Prostate gland (tissue), 2 donors: ENCODE measurements around the gene LDB1. TPM values are rescaled to one million over a fixed set of nuclear protein-coding genes. Genes with fewer than 3 reads are reported as not detected.

Source experiments
- DNase-seq: peaks from one replicate; pipeline ENCODE4 v3.0.0-alpha.2; 2019; ENCODE audit warnings: low spot score
- H3K27ac ChIP-seq, 2 donors: fragments of 200-600 bp; sonication (generic); 2 replicates each; pipeline ENCODE4 v1.5.1; 2017 to 2019
- H3K27me3 ChIP-seq: fragments of 200-600 bp; sonication (generic); replicated peaks from 2 replicates; pipeline ENCODE4 v1.5.1; 2019; ENCODE audit not compliant: insufficient read depth
- H3K36me3 ChIP-seq, 2 donors: fragments of 200-600 bp; sonication (generic); 1 replicate in 1 of 2; 2 replicates in 1 of 2; pipeline versions ENCODE4 v1.5.1 to v1.8.1; 2017 to 2019
- H3K4me1 ChIP-seq: fragments of 200-600 bp; sonication (generic); replicated peaks from 2 replicates; pipeline ENCODE4 v1.5.1; 2019
- H3K4me3 ChIP-seq, 2 donors: fragments of 200-600 bp; sonication (generic); 2 replicates each; pipeline ENCODE4 v1.5.1; 2017 to 2019
- H3K9me3 ChIP-seq: fragments of 200-600 bp; sonication (generic); 2 replicates; pipeline ENCODE4 v1.5.1; 2017
- POLR2A ChIP-seq: fragments of 450-650 bp; IDR thresholded peaks from one replicate; pipeline ENCODE4 v1.6.1; 2016; ENCODE audit warnings: antibody characterized with exemption, mild to moderate bottlenecking
- POLR2AphosphoS5 ChIP-seq: sonication (generic); formaldehyde crosslinking; IDR thresholded peaks from one replicate; pipeline ENCODE4 v1.6.1; 2017; ENCODE audit warnings: antibody characterized with exemption
- WGBS: methylation state at CpG from one replicate; pipeline ENCODE4 v1.1.5; 2018; 5-methylcytosine and 5-hydroxymethylcytosine counted together
- intact Hi-C: fragments of 100-400 bp; cut with DNase I; formaldehyde crosslinking; loops from one replicate; pipeline ENCODE4 v1.14.2; 2022
- total RNA-seq, 2 donors: library from RNA; depleted of rRNA; stranded (reverse); fragments of >200 nt; gene quantifications; one replicate each; pipeline ENCODE4 v1.1.0, GENCODE V29; 2016
- TF ChIP-seq, protein P1 (sequence below), 4 experiments: fragments of 200-600 bp in 2 of 4; fragments of 450-650 bp in 2 of 4; sonication (generic) in 2 of 4; IDR thresholded peaks; 1 replicate in 3 of 4; 2 replicates in 1 of 4; pipeline ENCODE4 v1.5.1; 2016 to 2019; ENCODE audit warnings: antibody characterized with exemption in 4 of 4, mild to moderate bottlenecking in 2 of 4, moderate library complexity in 2 of 4

The LDB1 gene
- total RNA-seq, 2 donors from 2014 or later = 55.0 to 91.5 TPM

DNA sequence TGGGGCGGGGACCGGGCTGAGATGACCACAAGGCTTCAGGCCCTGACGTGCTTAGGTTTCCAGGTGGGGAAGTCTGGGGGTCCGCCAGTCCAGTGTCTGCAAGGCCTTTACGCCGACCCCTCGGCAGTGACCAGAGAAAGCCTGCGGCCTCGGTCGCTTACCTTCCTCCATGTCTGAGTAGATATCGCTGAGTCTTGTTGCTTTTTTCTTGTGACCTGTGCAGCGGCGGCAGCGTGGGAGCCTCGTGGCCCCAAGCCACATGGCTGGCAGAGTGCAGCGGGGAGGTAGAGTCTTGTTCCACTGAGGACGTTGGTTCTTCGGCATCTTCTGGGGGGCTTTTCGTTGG, 32.4 kb upstream of the LDB1 start:
- peak overlapping the region; percentile 80 to 82 for H3K27ac ChIP-seq
- no peak for TF ChIP-seq POLR2A
- TF ChIP-seq, protein P1, sequence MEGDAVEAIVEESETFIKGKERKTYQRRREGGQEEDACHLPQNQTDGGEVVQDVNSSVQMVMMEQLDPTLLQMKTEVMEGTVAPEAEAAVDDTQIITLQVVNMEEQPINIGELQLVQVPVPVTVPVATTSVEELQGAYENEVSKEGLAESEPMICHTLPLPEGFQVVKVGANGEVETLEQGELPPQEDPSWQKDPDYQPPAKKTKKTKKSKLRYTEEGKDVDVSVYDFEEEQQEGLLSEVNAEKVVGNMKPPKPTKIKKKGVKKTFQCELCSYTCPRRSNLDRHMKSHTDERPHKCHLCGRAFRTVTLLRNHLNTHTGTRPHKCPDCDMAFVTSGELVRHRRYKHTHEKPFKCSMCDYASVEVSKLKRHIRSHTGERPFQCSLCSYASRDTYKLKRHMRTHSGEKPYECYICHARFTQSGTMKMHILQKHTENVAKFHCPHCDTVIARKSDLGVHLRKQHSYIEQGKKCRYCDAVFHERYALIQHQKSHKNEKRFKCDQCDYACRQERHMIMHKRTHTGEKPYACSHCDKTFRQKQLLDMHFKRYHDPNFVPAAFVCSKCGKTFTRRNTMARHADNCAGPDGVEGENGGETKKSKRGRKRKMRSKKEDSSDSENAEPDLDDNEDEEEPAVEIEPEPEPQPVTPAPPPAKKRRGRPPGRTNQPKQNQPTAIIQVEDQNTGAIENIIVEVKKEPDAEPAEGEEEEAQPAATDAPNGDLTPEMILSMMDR (IDR thresholded peaks at IDR 0.05) = no peak
- TF ChIP-seq POLR2AphosphoS5 = no peak
- peaks cover 10 to 12% of the 10 kb centered on the region in 2 donors for H3K36me3 ChIP-seq
- WGBS = 0% methylated on average over 19 of the region's 19 CpGs
- no peak for DNase-seq
- H3K27me3 ChIP-seq = no peaks in the 10 kb centered on the region
- peak overlapping the region; percentile 80 to 84 for H3K4me3 ChIP-seq
- no peaks in the 10 kb centered on the region for H3K9me3 ChIP-seq
- peaks cover 5% of the 10 kb centered on the region for H3K4me1 ChIP-seq
- intact Hi-C loops = loop anchor here (5.0 kb wide), 1 partner anchor 335 kb away; the partner anchor contains the start of gene OGA

DNA sequence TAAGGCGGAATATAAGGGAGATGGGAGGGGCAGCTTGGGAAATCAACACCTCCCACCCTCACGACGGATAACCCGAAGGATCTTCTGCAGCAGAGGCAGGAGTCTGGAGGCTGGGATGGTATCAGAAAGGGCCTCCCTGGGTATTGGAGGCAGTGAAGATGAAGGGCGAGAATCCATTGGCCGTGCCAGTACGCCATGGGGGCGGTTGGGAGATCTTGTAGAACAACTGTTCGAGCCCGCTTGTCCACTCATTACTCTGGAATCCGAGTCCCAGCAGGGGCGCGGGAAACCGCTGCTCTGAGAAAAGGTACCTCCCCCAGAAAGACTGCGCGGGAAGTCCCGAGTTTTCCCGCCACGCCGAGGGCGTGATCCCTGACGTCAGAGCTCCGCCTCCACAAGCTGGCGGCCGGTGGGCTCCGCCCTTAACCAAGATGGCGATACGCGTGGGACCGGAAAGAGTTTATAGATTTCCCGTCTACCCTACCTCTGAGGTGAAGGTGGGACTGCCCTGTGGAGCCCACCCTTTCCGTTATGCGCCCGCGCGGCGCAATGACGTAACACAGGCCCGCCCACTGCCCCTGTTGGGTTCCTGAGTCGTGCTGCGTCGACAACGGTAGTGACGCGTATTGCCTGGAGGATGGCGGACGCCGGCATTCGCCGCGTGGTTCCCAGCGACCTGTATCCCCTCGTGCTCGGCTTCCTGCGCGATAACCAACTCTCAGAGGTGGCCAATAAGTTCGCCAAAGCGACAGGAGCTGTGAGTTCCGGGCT, 31.8 kb upstream of the LDB1 start, which contains the start of gene NOLC1:
Gene NOLC1, plus strand, starts transcription at position 616 of the 771 bp plus-strand sequence. Its CDS starts 22 bp downstream, at position 638.
- intact Hi-C loops = loop anchor here (5.0 kb wide), 1 partner anchor 335 kb away; the partner anchor contains the start of gene OGA
- peak within 1 kb of the TSS; percentile 80 to 82 for H3K27ac ChIP-seq
- DNase-seq = peak; percentile 99
- H3K36me3 ChIP-seq = peaks cover 10 to 12% of the 10 kb centered on the region in 2 donors
- H3K27me3 ChIP-seq = no peaks in the 10 kb centered on the region
- peak within 1 kb of the TSS; percentile 80 to 84 for H3K4me3 ChIP-seq
- peak; percentile 50 for TF ChIP-seq POLR2A
- TF ChIP-seq POLR2AphosphoS5 = peak; percentile 100
- TF ChIP-seq, protein P1 (IDR thresholded peaks at IDR 0.05) = peak in 1 of 4 experiments; percentile 25
- 4% methylated on average over 54 of the region's 59 CpGs for WGBS
- H3K9me3 ChIP-seq = no peaks in the 10 kb centered on the region
- peaks cover 5% of the 10 kb centered on the region for H3K4me1 ChIP-seq

DNA sequence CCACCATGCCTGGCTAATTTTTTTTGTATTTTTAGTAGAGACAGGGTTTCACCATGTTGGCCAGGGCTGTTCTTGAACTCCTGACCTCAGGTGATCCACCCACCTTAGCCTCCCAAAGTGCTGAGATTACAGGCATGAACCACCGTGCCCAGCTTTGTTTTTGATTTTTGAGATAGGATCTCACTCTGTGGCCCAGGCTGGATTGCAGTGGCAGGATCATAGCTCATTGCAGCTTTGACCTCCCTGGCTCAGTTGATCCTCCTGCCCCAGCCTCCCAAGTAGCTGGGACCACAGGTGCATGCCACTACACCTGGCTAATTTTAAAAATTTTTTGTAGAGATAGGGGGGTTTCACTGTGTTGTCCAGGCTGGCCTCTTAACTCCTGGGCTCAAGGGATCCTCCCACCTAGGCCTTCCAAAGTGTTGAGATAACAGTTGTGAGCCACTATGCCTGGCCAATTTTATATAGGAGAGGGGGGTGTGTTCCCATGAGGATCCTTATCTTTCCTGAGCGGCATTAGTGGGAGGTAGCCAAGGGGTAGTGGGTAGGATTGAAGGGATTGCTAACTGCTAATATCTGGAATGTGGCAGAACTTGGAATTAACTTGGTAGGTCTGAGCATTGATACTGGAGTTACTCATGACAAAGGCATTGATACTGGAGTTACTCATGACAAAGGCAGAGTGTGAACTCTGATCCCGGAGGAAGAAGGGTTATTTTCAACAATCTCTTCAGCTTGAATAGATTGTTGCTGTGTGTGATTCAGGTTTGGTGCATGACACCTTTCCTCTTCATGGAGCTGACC, 31.0 kb upstream of the LDB1 start:
- no peak for DNase-seq
- Histone ChIP-seq H3K4me1 (peaks cover 5% of the 10 kb centered on the region), H3K27ac (peak overlapping the region; percentile 80 to 82), H3K9me3 (no peaks in the 10 kb centered on the region), H3K27me3 (no peaks in the 10 kb centered on the region), H3K4me3 (peak overlapping the region in 1 of 2 donors; percentile 84), H3K36me3 (peaks cover 10 to 12% of the 10 kb centered on the region in 2 donors)
- TF ChIP-seq, protein P1 (IDR thresholded peaks at IDR 0.05) = no peak
- no peak for TF ChIP-seq POLR2AphosphoS5
- TF ChIP-seq POLR2A = no peak
- WGBS = 81% methylated on average over 3 of the region's 3 CpGs
- intact Hi-C loops = loop anchor here (5.0 kb wide), 1 partner anchor 334 kb away; the partner anchor contains the start of gene OGA

DNA sequence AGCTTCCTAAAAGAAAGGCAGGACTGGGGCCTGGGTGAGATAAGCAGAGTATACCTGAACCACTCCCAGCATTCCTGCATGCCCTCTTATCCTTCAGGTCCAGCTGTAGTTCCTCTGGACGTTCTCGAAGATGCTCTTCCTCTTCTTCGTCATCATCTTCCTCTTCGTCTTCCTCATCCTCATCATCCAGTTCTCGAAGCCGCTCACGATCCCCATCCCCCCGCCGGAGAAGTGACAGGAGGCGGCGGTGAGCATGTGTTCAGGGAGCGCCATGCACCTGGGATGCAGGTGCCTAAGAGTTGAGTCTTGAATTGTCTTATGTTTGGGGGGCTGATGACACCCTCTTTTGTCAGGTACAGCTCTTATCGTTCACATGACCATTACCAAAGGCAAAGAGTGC, 28.1 kb upstream of the LDB1 start:
- DNase-seq = no peak
- WGBS = 93% methylated on average over 13 of the region's 13 CpGs
- H3K4me3 ChIP-seq = no peak overlapping the region
- intact Hi-C loops = no loop called here
- H3K27ac ChIP-seq = no peak overlapping the region
- no peaks in the 10 kb centered on the region for H3K9me3 ChIP-seq
- peaks cover 10 to 12% of the 10 kb centered on the region in 2 donors for H3K36me3 ChIP-seq
- no peak for TF ChIP-seq POLR2AphosphoS5
- H3K27me3 ChIP-seq = no peaks in the 10 kb centered on the region
- H3K4me1 ChIP-seq = peaks cover 4% of the 10 kb centered on the region

DNA sequence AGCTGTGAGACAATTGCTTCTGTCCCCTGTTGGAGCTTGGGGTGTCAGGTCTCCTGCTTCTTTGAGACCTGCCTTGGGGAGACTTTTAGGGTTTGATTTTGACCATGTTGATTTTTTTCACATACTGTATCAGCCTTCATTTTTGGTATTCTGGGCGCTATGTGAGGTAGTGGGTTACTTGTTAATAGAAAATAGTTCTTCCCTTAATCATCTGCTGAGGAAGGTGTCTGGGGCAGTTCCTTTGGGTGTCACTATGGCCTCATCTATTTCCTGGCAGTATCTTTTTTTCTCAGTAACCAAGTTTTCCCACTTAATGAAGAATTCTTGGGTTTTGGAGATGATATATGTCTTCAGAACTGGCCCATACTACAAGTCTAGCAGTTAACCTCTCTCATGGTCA, 27.4 kb upstream of the LDB1 start:
- H3K4me3 ChIP-seq = no peak overlapping the region
- intact Hi-C loops = no loop called here
- DNase-seq = no peak
- H3K27me3 ChIP-seq = no peaks in the 10 kb centered on the region
- H3K9me3 ChIP-seq = no peaks in the 10 kb centered on the region
- H3K4me1 ChIP-seq = no peaks in the 10 kb centered on the region
- peaks cover 10 to 12% of the 10 kb centered on the region in 2 donors for H3K36me3 ChIP-seq
- H3K27ac ChIP-seq = no peak overlapping the region
- 100% methylated on average over 1 of the region's 1 CpG for WGBS
- TF ChIP-seq POLR2A (no peak), POLR2AphosphoS5 (no peak)
- TF ChIP-seq, protein P1 (IDR thresholded peaks at IDR 0.05) = no peak
